A549 (cell line): ENCODE results near the gene RBL1.

ENCODE experiments used
- ATOH8 ChIP-seq: fragments of 250-450 bp; sonication (Bioruptor Pico); IDR thresholded peaks from 2 replicates; pipeline ENCODE4 v1.5.0; 2020; ENCODE audit warnings: low read depth, mild to moderate bottlenecking, moderate library complexity
- CEBPB ChIP-seq, 2 experiments: fragments of >200 bp in 1 of 2; sonication (Bioruptor Twin) in 1 of 2; formaldehyde crosslinking in 1 of 2; IDR thresholded peaks; 2 replicates each; pipeline ENCODE4 v1.6.1; 2012 to 2016
- CHD4 ChIP-seq: fragments of 200-600 bp; sonication (generic); IDR thresholded peaks from 2 replicates; pipeline ENCODE4 v1.6.1; 2016; ENCODE audit warnings: antibody characterized with exemption, mild to moderate bottlenecking, borderline replicate concordance
- CTCF ChIP-seq: fragments of >200 bp; sonication (Bioruptor Twin); formaldehyde crosslinking; IDR thresholded peaks from 3 replicates; pipeline ENCODE4 v1.5.1; 2016
- ELK1 ChIP-seq: fragments of 150-350 bp; IDR thresholded peaks from 2 replicates; pipeline ENCODE4 v1.6.1; 2014; ENCODE audit warnings: low read depth, mild to moderate bottlenecking, low read length
- EP300 ChIP-seq, 2 experiments: fragments of >200 bp; sonication (Bioruptor Twin); formaldehyde crosslinking; IDR thresholded peaks; 2 replicates in 1 of 2; 3 replicates in 1 of 2; pipeline ENCODE4 v1.6.1; 2016 to 2017
- HOXA7 ChIP-seq: fragments of 250-450 bp; sonication (Bioruptor Pico); IDR thresholded peaks from 2 replicates; pipeline ENCODE4 v1.5.0; 2020; ENCODE audit warnings: mild to moderate bottlenecking, moderate library complexity
- JUN ChIP-seq, 2 experiments: fragments of >200 bp; sonication (Bioruptor Twin); formaldehyde crosslinking; IDR thresholded peaks; 2 replicates in 1 of 2; 3 replicates in 1 of 2; pipeline ENCODE4 v1.6.1; 2016 to 2017
- KDM1A ChIP-seq: fragments of 200-600 bp; sonication (generic); IDR thresholded peaks from 2 replicates; pipeline ENCODE4 v1.6.1; 2016; ENCODE audit warnings: low read depth, mild to moderate bottlenecking
- MAX ChIP-seq: IDR thresholded peaks from 2 replicates; pipeline ENCODE4 v1.6.1; 2012
- POLR2A ChIP-seq: IDR thresholded peaks from 2 replicates; pipeline ENCODE4 v1.6.1; 2012; ENCODE audit warnings: mild to moderate bottlenecking, low read length
- RAD21 ChIP-seq, 2 experiments: fragments of >200 bp in 1 of 2; sonication (Bioruptor Twin) in 1 of 2; formaldehyde crosslinking in 1 of 2; IDR thresholded peaks in 1 of 2; conservative IDR thresholded peaks in 1 of 2; 2 replicates in 1 of 2; 3 replicates in 1 of 2; pipeline ENCODE4 v1.6.1; 2012 to 2018; ENCODE audit warnings: inconsistent platforms in 1 of 2
- RCOR1 ChIP-seq: fragments of 150-350 bp; IDR thresholded peaks from 2 replicates; pipeline ENCODE4 v1.6.1; 2014; ENCODE audit warnings: antibody characterized with exemption, low read length, low read depth
- RFX5 ChIP-seq: fragments of 450-650 bp; IDR thresholded peaks from 2 replicates; pipeline ENCODE4 v1.7.1; 2014; ENCODE audit warnings: antibody characterized with exemption, mild to moderate bottlenecking, moderate library complexity

- TF ChIP-seq CTCF (no peak), HOXA7 (CRISPR knock-in tag) (no peak), JUN (IDR thresholded peaks at IDR 0.05) (no peak), KDM1A (no peak), POLR2A (no peak), ELK1 (no peak), RCOR1 (no peak), EP300 (IDR thresholded peaks at IDR 0.05) (no peak), MAX (no peak), RFX5 (no peak), CHD4 (no peak), ATOH8 (no peak), CEBPB (IDR thresholded peaks at IDR 0.05) (no peak), RAD21 (conservative IDR thresholded peaks at IDR 0.05 in 1 of 2, IDR thresholded peaks at IDR 0.05 in 1 of 2) (no peak)
Observed at GRCh38 chr20:37071481-37071911, 24.3 kb downstream of the RBL1 start.
